GM18508 (cell line): ENCODE results near the gene CCZ1B.
"Not testable (repeated sequence)": the region's sequence is repeated elsewhere in the genome, so short reads cannot be mapped to it uniquely, and the experiment has no call there.

Source experiments
- ATAC-seq: cut with Tn5 transposase; IDR thresholded peaks from one replicate; pipeline ENCODE4 v1.9.1; 2021; ENCODE audit warnings: moderate number of reproducible peaks; ENCODE audit not compliant: insufficient read depth, unreplicated experiment

Gene CCZ1B

DNA sequence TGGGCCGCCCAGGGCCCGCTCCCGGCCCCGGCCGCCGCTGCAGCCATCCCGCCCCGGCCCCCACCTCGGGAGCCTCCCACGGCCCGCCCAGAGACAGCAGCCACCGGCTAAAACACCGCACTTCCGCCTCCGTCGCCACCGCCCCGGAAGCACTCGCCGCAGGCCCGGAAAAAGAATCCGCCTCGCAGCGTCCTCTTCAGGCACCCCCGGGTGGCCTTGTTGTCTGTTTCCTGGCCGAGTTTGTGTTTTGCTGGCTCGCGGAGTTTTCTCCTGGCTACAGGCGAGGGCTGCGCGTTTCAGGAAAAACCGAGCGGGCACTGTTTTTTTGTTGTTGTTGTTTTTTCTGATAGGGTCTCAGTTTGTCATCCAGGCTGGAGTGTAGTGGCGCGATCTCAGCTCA is at the start of gene CCZ1B:
CCZ1B (minus strand) TSS at position 125 of the 400 bp plus-strand sequence; CDS start at position 47, 78 bp downstream.
- peak; percentile 96 for ATAC-seq

- not testable (repeated sequence) for ATAC-seq
These were observed 48.9 kb upstream of the CCZ1B start for GRCh38 chr7:6875022-6875421.

DNA sequence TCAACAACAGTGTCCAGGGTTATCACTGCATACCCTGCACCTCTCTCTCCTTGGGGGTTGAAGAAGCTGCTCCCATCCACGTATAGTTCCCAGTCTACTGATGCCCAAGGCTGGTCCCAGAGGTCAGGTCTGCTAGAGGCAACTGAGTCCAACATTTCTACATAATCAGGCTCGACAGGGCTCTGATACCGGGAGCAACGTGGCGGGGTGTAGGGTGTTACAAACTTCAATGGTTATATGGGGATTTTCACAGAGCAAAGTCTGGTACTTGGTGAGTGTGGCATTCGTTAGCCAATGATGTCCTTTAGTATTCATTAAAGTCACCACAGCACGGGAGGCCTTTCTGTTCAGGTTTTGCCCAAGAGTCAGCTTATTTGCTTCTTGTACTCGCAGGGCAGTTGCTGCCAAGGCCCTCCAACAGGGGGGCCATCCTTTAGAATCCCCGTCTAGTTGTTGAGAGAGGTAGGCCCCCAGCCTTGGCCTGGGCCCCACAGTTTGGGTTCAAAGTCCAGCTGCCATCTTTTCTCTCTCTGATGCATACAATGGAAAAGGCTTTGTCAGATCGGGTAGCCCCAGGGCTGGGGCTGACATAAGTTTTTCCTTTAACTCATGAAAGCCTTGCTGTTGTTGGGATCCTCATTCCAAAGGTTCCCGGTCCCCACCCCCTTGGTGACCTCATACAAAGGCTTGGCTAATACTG is 46.3 kb upstream of the CCZ1B start:
- ATAC-seq, result not testable (repeated sequence)

DNA sequence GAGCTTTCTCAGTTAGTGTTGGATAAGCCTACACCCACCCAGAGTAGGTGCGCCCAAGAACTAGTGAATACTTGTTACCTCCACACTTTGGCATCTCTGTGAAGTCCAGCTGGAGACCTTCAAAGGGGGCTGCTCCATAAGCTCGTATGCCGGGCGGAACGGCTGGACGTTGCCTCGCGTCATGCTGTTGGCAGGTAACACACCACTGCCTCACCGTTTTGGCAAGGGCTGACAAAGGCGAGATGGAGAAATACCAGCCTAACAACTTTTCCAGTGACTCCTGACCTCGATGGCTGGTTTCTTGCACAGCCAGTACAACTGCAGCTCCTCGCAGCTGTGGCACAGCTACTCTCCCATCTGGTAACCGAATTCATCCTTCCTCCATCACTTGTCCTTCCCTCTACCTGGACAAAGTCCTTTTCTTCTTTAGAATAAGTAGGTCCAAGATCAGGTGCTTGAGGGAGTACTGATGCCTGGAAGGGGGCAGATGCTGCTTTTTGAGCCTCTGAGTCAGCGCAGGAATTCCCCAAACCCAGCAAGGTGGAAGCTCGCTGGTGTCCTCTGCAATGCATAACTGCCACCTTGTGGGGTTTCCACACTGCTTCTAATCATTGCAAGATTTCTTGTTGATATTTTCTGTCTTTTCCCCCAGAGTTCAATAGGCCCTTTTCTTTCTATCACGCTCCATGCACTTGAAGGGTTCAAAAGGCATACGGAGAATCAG is 45.5 kb upstream of the CCZ1B start:
- not testable (repeated sequence) for ATAC-seq

DNA sequence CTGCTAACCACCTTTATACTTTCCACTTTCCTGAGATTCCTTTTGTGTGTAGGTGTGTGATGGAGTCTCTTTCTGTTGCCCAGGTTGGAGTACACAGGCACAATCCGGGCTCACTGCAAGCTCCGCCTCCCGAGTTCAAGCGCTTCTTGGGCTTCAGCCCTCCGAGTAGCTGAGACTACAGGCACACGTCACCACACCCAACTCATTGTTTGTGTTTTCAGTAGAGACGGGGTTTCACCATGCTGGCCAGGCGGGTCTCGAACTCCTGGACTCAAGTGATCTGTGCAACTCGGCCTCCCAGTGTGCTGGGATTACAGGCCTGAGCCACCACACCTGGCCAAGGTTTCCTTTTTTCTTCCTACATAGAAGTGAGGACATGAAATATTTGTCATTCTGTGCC is 38.7 kb upstream of the CCZ1B start:
- not testable (repeated sequence) for ATAC-seq

DNA sequence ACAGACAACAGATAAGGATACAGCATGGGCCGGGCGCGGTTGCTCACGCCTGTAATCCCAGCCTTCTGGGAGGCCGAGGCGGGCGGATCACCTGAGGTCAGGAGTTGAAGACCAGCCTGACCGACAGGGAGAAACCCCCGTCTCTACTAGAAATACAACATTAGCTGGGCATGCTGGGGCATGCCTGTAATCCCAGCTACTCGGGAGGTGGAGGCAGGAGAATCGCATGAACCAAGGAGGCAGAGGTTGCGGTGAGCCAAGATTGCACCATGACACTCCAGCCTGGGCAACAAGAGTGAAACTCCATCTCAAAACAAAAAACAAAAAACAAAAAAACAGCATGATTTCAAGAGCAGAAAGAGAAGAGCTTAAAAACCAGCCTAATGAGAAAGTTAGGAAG is 38.1 kb upstream of the CCZ1B start:
- not testable (repeated sequence) for ATAC-seq

- ATAC-seq, result not testable (repeated sequence)
These were observed 36.8 kb upstream of the CCZ1B start for GRCh38 chr7:6862876-6863275.

DNA sequence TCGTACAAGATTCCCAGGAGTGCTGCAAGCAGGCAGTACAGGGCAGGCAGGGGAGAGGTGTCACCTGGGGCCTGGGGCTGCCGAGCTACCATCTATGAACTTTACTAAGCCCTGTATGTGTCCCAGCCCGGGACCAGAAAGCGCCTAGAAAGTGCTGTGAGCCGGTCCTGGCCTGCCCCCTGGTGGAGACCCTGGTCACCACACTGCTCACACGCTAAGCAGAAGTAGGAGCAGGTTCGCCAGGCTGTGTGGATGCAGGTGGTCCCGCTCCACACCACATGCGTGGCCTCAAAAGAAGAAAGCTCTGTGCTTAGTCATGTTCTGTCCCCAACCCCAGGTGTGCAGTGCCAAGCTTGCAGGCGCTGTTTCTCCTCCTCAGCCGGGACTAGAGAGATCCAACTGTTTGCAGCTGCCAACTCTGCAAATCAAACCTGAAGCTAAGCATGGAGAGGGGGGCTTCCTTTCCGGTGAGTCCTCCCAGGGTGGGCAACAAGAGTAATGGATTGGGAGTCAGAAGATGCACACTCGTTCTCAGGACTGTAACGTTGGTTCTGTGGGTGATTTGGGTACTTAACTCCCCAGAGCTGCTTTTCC is 31.7 kb upstream of the CCZ1B start:
- not testable (repeated sequence) for ATAC-seq

DNA sequence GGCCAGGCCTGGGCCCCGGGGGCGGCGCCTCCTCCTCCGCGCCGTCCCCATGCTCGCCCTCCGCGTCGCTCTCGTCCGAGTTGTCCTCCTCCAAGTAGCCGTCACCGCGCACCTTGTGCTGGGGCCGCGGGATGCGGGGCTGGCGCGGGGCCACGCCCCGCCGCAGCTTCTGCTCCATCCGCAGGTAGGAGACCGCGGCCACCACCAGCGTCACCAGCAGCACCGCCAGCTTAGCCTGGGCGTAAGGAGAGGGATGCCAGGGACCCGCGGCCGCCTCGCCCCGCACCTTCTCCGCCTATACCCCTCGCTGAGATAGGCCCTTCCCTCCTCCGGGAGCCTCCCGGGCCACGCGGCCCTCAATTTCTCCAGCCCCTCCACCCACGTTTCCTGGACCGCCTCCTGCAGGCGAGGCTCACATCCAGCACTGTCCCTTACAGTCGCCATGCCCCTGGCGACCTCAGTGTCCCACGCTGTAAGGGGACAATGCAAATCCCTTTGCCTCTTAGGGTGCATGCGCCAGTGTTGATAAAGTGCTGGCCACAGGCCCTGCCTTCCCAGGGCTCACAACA is 29.6 kb upstream of the CCZ1B start:
- ATAC-seq, result not testable (repeated sequence)

DNA sequence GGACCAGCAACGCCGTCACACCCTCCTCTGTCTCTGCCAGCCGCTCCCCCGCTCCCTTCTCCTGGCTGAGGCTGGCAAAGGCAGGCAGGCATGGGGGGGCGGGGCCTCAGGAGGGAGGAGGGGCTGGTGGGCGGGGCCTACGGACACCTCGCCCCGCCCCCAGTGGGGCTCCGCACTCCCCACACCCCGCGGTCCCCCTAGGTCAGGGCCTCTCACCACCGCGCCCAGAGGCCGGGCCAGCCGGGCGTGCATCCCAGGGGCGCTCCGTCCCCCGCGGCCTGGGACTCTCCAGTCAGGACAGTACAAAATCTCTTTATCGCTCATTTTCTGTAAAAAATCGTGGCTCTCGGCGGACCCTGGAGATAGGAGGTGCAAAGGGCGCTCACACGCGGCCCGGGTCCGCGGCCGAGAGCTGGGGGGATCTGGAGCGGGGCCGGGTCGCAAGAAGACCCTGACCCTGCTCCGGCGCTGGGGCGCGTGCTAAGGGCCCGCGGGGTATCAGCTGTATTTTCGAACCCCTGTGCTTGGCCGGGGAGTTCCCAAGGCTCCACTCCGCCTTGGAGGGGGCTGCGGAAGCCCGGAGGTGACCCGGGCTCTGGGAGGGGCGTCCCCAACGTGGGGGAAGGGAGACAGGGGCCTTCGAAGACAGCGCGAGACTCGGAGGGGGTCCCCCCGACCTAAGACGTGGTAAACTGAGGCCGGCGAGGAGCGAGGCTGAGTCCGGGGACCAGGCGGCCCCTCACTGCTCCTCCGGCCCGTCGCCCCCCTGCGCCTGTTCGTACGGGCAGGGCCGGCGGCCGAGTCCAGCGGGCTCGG is 28.9 kb upstream of the CCZ1B start:
- not testable (repeated sequence) for ATAC-seq

- ATAC-seq, result not testable (repeated sequence)
These were observed 27.6 kb upstream of the CCZ1B start for GRCh38 chr7:6853681-6854080.

GRCh38 chr7:6849127-6849526 is 23.1 kb upstream of the CCZ1B start:
- ATAC-seq, result not testable (repeated sequence)

- ATAC-seq, result not testable (repeated sequence)
These were observed 21.7 kb upstream of the CCZ1B start for GRCh38 chr7:6847751-6848150.

DNA sequence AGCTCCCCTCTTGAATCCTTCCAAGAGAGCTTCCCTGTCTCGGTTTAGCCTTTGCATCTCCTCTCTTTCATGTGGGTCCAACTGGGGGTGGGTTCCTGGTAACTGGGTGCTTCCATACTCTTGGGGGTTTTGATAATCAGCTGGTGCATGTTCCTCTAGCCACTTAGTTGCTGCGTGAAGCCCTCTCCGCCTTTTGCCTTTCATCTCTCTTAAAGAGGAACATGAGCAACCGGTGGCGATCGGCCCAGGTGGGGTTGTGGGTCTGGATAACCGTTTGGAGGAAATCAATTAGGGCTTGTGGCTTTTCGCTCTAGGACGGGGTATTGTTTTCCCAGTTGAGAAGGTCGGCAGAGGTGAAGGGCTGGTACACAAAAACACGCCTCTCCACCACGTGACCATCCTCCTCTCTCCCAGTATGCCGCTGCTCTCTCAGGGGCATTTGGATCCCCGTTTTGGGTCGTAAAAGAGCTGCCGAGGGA is 19.9 kb upstream of the CCZ1B start:
- not testable (repeated sequence) for ATAC-seq

DNA sequence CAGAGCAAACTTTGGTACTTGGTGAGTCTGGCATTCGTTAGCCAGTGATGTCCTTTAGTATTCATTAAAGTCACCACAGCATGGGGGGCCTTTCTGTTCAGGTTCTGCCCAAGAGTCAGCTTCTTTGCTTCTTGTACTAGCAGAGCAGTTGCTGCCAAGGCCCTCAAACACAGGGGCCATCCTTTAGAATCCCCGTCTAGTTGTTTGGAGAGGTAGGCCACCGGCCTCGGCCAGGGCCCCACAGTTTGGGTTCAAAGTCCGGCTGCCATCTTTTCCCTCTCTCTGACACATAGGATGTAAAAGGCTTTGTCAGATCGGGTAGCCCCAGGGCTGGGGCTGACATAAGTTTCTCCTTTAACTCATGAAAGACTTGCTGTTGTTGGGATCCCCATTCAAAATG is 17.6 kb upstream of the CCZ1B start:
- ATAC-seq, result not testable (repeated sequence)

DNA sequence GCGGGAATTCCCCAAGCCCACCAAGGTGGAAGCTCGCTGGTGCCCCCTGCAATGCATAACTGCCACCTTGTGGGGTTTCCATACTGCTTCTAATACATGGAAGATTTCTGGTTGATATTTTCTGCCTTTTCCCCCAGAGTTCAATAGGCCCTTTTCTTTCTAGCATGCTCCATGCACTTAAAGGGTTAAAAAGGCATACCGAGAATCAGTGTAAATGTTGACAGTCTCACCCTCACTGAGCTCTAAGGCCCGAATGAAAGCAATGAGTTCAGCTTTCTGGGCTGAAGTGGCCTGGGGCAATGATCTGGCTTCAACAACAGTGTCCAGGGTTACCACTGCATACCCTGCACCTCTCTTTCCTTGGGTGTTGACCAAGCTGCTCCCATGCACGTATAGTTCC is 17.0 kb upstream of the CCZ1B start:
- not testable (repeated sequence) for ATAC-seq

DNA sequence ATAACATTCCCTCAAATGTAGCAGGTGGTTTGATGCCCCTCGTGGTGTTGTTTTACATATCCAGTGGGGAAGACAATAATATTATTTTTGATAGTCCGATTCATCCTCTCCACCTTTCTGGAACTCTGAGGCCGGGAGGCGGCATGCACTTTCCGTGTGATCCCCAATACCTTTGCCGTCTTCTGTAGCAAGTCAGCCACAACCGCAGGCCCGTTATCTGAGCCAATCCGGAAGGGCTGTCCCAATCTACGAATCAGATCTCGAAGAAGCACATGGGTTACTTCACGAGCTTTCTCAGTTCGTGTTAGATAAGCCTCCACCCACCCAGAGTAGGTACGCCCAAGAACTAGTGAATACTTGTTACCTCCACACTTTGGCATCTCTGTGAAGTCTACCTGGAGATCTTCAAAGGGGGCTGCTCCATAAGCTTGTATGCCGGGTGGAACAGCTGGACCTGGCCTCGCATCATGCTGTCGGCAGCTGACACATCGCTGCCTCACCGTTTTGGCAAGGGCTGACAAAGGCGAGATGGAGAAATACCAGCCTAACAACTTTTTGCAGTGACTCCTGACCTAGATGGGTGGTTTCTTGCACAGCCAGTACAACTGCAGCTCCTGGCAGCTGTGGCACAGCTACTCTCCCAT is 16.3 kb upstream of the CCZ1B start:
- ATAC-seq, result not testable (repeated sequence)

- ATAC-seq, result not testable (repeated sequence)
These were observed 11.0 kb upstream of the CCZ1B start for GRCh38 chr7:6837081-6837480.

GRCh38 chr7:6835521-6835920 is 9.4 kb upstream of the CCZ1B start:
- not testable (repeated sequence) for ATAC-seq
